Endothelial cell of hepatic sinusoid (primary cell): ENCODE results near the gene MRM3.
"Not testable (repeated sequence)": the region's sequence is repeated elsewhere in the genome, so short reads cannot be mapped to it uniquely, and the experiment has no call there.

ENCODE experiments used
- in situ Hi-C: cut with HindIII; loops from 2 replicates; pipeline ENCODE4 v1.10.0; 2017; ENCODE audit warnings: low sequenced_read_pairs

Gene MRM3

GRCh38 chr17:819251-819650 is 37.1 kb downstream of the MRM3 start:
- in situ Hi-C loops: no loop called here

GRCh38 chr17:823501-823902 is 41.3 kb downstream of the MRM3 start:
- in situ Hi-C loops: no loop called here

GRCh38 chr17:824378-824777 is 42.2 kb downstream of the MRM3 start:
- in situ Hi-C loops: no loop called here

GRCh38 chr17:825216-825615 is 43.1 kb downstream of the MRM3 start:
- in situ Hi-C loops: no loop called here

DNA sequence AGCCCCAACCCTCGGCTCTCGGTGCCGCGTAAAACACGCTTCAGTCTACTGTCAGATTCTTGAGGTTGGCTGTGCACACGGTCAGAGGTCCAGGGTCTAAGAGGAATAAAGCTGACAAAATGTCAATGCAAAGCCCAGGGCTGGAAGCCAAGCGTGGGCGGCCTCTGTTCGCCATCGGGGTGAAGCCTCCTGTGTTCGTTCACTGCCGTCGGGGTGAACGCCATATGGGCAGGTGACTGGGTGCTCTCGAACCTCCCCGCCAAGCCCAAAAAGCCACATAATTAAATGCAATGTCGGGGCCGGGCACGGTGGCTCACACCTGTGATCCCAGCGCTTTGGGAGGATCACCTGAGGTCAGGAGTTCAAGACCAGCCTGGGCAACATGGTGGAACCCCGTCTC is 44.6 kb downstream of the MRM3 start:
- in situ Hi-C loops: no loop called here

DNA sequence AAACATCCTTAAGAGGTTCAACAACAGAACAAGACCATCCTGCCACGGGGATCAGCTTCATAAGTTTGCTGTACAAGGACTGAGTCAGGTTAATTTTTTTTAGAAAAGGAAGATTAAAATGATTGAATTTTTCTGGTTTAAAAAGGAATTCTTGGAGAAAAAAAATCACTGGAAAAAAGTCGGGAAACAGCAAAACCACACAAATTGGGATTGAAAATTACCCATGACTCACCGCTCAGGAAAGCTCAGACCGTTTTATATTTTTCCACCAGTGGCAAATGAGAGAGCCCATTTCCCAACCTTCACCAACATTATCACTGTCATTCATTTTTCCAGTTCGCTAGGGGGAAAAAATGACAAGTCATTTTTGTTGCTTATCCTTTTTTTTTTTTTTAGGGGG is 46.6 kb downstream of the MRM3 start:
- in situ Hi-C loops: no loop called here

DNA sequence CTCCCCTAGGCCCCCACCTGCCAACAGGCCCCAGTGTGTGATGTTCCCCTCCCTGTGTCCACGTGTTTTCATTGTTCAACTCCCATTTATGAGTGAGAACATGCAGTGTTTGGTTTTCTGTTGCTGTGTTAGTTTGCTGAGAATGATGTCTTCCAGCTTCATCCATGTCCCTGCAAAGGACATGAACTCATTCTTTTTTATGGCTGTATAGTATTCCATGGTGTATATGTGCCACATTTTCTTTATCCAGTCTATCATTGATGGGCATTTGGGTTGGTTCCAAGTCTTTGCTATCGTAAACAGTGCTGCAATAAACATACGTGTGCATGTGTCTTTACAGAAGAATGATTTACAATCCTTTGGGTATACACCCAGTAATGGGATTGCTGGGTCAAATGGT is 47.5 kb downstream of the MRM3 start:
- in situ Hi-C loops: not testable (repeated sequence)

- in situ Hi-C loops: no loop called here
Observed at GRCh38 chr17:830381-830780, 48.2 kb downstream of the MRM3 start.

DNA sequence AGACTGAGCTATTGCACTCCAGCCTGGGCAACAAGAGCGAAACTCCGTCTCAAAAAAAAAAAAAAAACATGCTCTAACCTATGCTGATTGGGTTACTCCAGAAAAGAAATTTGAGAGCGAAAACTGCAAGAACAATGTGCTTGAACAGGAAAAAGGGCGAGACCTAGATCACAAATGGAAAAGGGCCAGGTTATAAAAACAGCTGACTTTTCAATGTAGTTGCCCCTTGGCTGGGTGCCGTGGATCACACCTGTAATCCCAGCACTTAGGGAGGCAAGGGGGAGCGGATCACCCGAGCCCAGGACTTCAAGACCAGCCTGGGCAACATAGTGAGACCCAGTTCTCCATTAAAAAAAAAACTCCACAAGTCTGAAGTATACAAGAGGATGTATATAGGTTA is 48.8 kb downstream of the MRM3 start:
- in situ Hi-C loops: no loop called here

GRCh38 chr17:834136-834535 is 52.0 kb downstream of the MRM3 start:
- in situ Hi-C loops: no loop called here

GRCh38 chr17:835263-835662 is 53.1 kb downstream of the MRM3 start:
- in situ Hi-C loops: no loop called here

DNA sequence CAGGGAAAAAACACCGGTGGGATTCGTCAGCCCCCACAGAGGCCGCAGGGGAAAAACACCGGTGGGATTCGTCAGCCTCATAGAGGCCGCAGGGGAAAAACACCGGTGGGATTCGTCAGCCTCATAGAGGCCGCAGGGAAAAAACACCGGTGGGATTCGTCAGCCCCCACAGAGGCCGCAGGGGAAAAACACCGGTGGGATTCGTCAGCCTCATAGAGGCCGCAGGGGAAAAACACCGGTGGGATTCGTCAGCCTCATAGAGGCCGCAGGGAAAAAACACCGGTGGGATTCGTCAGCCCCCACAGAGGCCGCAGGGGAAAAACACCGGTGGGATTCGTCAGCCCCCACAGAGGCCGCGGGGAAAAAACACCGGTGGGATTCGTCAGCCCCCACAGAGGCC is 53.6 kb downstream of the MRM3 start:
- in situ Hi-C loops: not testable (repeated sequence)

- in situ Hi-C loops: no loop called here
Observed at GRCh38 chr17:836151-836550, 54.0 kb downstream of the MRM3 start.

GRCh38 chr17:838486-838885 is 56.3 kb downstream of the MRM3 start:
- in situ Hi-C loops: no loop called here

DNA sequence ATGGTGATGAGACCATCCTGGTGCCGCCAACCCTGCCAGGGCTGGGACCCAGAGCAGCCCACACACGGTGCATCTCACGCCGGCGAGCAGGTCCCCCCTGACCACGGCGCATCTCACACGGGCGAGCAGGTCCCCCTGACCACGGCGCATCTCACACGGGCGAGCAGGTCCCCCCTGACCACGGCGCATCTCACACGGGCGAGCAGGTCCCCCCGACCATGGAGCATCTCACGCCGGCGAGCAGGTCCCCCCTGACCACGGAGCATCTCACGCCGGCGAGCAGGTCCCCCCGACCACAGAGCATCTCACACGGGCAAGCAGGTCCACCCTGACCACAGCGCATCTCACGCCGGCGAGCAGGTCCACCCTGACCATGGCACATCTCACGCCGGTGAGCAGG is 59.2 kb downstream of the MRM3 start:
- in situ Hi-C loops: no loop called here
